Colon (tissue), 2 donors: ENCODE data around the gene FSHR.

Experiments
- FAIRE-seq: peaks from 2 replicates; lab custom pipeline; 2012; peaks lifted over from hg19 to GRCh38; lab: Jason Lieb, UNC
- donor health status: control.
- donor health status: control.

Gene FSHR

DNA sequence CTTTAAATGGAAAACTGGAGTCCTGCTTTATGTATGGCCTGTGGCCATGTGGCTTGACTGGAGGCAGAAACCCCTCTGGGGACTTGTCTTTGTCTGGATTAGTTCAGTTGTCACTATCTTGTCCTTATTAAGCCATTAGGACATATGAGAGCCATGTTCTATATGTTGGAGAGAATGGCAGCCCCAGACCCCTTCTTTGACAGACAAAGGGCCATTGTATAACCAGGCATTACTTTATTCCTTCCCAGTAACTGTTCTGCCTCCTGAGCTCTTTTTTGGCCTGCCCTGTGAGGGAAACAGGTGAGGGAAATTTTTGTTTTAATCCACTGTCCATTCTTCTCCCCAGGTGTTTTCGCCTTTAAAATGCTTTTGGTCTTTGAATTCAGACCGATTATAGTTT lies 43.3 kb downstream of the FSHR start:
- FAIRE-seq: no peak

GRCh38 chr2:49110571-49110970 lies 43.7 kb downstream of the FSHR start:
- FAIRE-seq: no peak

DNA sequence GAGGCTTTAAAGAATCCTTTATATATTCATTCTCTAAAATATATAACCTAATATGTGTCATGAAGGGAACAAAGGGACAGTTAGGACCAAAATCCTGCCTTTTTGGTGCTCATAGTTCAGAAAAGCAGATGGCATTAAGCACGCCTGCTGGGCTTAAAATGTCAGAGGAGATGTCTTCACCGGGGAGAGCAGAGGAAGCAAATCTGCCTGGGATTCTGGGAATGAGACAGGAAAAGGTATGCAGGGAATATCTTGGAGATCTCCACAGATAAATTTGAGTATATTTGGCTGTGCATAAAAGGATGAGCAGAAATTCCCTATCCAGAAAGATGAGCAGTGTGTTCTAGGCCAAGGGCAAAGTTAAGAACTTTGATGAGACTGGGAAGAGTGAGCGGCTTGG lies 45.5 kb downstream of the FSHR start:
- FAIRE-seq: no peak

DNA sequence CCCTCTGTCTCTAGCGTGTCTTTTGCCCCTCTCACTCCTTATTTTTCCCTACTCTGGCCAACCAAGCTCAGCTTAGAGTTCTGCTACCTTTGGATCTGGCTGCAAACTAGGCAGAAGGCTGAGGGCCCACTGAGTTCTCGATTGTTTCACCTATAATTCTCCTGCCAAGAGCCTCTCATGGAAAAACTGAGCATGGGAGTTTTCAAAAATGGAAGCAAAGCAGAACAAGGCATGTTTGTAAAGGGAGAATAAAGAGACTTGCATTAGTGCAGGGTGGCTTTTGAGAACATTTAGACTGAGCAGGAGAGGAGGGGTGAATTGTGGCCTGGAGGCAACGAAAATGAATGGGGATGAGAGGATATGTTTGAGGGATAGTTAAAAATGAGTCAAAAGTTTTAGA lies 45.9 kb downstream of the FSHR start:
- FAIRE-seq: no peak

DNA sequence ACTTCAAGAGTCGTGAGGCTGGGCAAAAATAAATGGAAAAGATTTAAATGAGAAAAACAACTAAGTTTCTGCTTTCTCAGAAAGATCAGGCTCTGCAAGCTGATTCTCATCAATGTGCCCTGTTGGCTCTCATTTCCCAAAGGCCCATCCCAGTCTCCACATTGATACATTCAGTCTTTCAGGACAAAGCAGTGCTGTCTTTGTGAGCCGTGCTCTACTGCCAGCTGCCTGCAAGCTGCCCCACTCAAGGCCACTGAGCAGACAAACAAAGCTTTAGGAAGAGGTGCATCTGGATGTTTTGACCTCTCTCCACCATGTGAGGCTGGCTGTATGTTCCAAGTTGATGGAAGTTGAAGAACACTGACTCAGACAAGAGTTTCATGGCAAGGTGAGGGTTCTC lies 48.8 kb downstream of the FSHR start:
- no peak for FAIRE-seq

- FAIRE-seq: no peak
Observed at GRCh38 chr2:49102146-49102545, 52.2 kb downstream of the FSHR start.

DNA sequence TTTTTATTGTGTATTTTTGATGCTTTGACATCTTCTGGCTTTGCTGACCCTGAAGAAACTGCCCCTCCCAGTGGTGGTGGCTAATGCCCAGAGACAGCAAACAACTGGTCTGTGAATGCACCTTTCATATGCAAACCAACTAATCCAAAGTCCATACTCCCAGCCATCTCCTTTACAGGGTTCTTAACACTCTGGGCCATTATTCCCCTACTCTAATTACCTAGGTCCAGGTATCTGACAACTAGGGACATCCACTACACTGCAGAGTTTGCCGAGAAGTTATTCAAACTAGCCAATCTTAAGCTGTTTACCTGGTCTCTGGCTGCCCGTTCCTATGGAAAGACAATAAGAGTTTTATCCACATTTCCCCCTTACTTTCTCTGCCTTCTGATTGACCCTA lies 73.6 kb downstream of the FSHR start:
- FAIRE-seq: no peak

- FAIRE-seq: no peak
Observed at GRCh38 chr2:49070716-49071115, 83.6 kb downstream of the FSHR start.

GRCh38 chr2:49069829-49070228 lies 84.5 kb downstream of the FSHR start:
- FAIRE-seq: no peak

DNA sequence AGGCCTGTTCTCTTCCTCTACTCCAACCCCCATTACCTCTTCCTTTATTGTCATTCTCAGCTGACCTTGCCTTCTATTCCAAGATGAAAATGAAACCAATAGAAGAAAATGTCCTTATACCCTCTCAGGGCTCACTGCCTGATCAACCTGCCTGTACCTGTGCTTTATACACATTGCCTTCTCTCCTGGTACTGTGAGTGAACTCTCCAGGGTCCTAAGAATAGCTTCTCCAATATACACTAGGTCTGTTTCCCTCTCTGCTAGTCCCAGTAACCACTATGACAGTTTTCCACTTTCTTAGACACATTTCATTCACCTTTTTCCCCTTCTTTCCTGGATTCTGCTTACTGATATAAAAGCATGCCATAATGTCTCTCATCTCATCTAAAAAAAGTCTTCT lies 85.7 kb downstream of the FSHR start:
- no peak for FAIRE-seq

GRCh38 chr2:49067971-49068370 lies 86.3 kb downstream of the FSHR start:
- no peak for FAIRE-seq

- no peak for FAIRE-seq
Observed at GRCh38 chr2:49053156-49053555, 101.2 kb downstream of the FSHR start.

GRCh38 chr2:49050265-49050664 lies 104.0 kb downstream of the FSHR start:
- no peak for FAIRE-seq

GRCh38 chr2:49049161-49049560 lies 105.2 kb downstream of the FSHR start:
- no peak for FAIRE-seq

DNA sequence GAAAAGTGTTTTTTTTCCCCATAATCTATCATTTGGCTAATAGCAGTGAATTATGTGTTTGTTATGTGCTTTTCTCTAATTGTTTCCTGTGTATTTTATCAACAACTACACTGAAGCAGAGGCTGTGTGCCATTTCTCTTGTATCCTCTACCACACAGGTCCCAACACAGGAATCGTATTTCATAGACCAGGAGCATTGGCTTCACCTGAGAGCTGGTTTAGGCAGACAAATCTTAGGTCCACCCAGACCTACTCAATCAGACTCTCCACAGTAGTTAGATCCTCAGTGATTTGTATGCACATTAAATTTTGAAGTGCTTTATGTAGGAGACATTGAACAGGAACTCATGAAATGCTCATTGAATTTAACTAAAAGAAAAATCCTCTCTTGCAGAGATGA lies 109.2 kb downstream of the FSHR start:
- no peak for FAIRE-seq

DNA sequence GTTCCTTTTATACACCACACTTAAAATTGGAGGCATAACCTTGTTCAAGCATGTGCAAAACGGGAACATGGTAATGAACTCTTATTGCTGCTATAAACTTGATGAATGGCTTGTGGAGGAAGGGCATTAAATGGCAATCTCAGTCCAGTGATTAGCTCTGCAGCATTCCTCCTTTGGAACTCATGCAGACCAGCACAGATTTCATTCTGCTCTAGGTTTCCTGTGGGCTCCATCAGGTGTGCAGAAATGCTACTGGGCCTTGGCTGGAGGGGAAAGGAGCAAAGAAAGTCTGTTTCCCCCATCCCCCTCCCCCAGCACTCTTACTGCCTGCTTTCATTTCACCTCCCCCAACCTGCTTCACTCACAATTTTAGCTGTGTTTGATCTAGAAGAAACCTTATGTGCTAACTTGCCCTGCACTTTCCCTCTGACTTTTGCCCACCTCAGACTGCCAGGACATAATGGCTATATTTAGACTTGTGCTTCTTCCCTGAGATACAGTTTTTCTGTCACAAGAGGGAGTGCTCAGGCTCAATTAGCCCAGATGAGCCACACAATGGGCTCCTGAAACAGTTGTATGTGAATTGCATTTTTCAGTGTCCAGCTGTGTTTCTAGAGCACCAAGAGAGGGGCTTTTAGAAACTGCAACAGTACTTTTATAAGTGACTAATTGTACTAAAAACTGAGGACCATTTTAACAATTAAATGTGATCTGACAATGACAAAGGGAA lies 109.8 kb downstream of the FSHR start:
- FAIRE-seq: no peak

- FAIRE-seq: no peak
Observed at GRCh38 chr2:49043405-49043982, 110.8 kb downstream of the FSHR start.

- FAIRE-seq: no peak
Observed at GRCh38 chr2:49042488-49042887, 111.8 kb downstream of the FSHR start.

GRCh38 chr2:49041061-49041460 lies 113.3 kb downstream of the FSHR start:
- FAIRE-seq: no peak

DNA sequence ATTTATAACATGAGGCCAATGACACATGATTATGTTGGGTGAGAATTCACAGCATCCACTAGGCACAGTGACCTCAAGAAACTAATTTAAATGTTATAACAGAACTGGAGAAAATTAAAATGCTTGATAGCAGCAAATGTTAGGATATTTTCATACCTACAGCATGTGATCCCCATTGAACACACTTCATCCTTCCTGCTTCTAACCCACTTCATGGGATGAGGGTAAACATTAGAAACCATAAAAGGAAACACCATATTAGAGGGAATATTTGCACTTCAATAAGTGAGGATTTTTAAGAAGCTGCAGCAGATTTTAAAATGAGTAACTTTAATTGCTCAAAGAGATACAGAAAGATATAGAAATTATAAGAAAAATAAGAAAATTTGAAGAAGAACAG lies 117.1 kb downstream of the FSHR start:
- FAIRE-seq: no peak

- no peak for FAIRE-seq
Observed at GRCh38 chr2:49035481-49035880, 118.8 kb downstream of the FSHR start.

DNA sequence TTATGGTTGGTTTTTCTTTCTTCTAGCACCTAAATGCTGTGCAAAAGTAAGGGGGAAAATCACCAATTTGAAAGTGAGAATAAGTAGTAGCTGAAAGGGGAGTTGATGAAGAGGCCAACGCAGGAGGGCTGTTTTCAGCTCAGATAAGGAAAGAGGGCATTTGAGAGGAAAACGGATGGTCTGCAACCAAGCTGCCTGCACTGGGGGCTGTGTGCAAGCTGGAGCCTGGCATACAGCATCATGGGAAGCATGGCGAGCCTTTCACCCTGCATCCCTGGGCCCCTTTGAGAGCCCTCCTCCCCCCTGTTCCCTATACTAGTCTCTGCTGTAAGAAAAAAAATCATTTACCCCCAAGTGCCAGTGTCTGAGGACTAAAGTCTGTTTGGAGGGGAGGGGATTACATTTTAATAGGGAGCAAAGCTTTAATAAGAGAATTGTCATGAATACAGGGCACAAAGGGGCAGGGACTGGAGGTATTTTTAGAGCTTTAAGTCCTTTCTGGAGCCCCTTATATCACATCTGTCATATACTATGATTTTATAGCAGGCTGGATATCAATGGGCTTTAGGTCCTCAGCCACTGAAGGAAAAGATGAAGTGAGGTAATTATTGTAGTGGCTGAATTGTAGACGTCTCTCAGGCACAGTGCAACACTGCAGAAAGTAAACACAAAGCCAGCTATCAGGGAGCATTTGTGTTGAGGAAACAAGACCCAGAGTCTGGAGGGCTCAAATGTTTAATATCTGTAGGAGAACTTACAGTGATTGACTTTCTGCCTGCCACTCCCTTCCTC lies 120.7 kb downstream of the FSHR start:
- FAIRE-seq: no peak

DNA sequence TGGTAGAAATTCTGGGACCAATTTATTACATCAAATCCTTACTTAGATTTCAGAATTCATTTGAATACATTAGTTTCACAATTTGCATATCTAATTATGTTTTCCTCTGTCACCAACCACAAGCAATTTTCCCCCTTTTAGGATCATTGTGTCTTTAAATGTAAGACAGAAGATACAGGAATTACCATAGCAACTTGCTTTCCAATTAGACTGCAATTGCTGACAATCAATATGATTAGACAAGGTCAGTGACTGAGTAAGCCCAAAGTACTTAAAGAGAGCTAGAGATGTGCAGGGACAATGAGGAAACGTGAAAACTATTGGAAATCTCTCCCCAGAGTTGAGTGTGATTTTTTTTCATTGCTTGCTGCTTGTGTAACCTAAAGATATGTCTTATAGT lies 121.4 kb downstream of the FSHR start:
- FAIRE-seq: no peak

DNA sequence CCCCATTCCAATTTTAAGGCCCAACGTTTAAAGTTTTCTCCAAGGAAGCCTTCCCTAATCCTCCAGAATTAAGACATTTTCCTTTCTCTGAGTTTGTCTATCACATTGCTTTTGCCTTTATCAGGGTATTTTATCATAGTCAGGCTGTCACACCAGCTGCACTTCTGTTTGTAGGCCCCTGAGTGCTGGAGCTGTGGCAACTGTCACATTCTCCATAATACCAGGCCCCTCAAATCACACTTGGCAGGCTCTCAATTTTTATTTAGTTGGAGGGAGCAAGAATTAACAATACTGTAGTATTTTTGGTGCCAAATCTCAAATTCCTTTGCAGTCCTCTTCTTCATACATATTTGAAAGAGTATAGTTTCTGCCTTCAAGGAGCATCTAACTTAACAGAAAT lies 122.2 kb downstream of the FSHR start:
- no peak for FAIRE-seq
